Right renal pelvis (tissue), 4 donors: ENCODE results near the gene ABT1. TPM values are rescaled to one million over a fixed set of nuclear protein-coding genes. Genes with fewer than 3 reads are reported as not detected.

Experiments used
- DNase-seq, 4 donors: peaks; one replicate each; pipeline ENCODE4 v3.0.0-alpha.2; 2013; ENCODE audit warnings: low read depth in 4 of 4, low spot score in 3 of 4, missing footprints in 1 of 4
- polyA plus RNA-seq, 4 donors: library from polyadenylated mRNA; unstranded; fragments of 120-200 nt; gene quantifications; one replicate each; pipeline ENCODE4 v1.2.1, GENCODE V29; 2013; ENCODE audit not compliant: insufficient read length in 4 of 4

The ABT1 gene
- polyA plus RNA-seq, 4 donors = 14.5 to 17.5 (median 16.1) TPM

- DNase-seq = no peak
These were observed 25.0 kb upstream of the ABT1 start for GRCh38 chr6:26571592-26572296.

GRCh38 chr6:26575494-26575939, 21.2 kb upstream of the ABT1 start:
- no peak for DNase-seq

- no peak for DNase-seq
These were observed 20.3 kb upstream of the ABT1 start for GRCh38 chr6:26576407-26576843.

- DNase-seq = no peak
These were observed 19.6 kb upstream of the ABT1 start for GRCh38 chr6:26576929-26577719.

GRCh38 chr6:26577720-26578072, 19.1 kb upstream of the ABT1 start:
- no peak for DNase-seq

- DNase-seq = no peak
These were observed 18.5 kb upstream of the ABT1 start for GRCh38 chr6:26578279-26578678.

GRCh38 chr6:26578741-26579140, 18.0 kb upstream of the ABT1 start:
- no peak for DNase-seq

GRCh38 chr6:26581164-26581915, 15.4 kb upstream of the ABT1 start:
- no peak for DNase-seq

- DNase-seq = no peak
These were observed 7.8 kb upstream of the ABT1 start for GRCh38 chr6:26588965-26589364.

- no peak for DNase-seq
These were observed 4.1 kb upstream of the ABT1 start for GRCh38 chr6:26592649-26593048.

- no peak for DNase-seq
These were observed 3.2 kb upstream of the ABT1 start for GRCh38 chr6:26593278-26594130.

GRCh38 chr6:26594131-26594498, 2.6 kb upstream of the ABT1 start:
- DNase-seq = no peak

- DNase-seq = no peak
These were observed 1.8 kb upstream of the ABT1 start for GRCh38 chr6:26594730-26595632.

GRCh38 chr6:26595669-26596269, 984 bp upstream of the ABT1 start:
- DNase-seq = peak; percentile 81 to 90 (median 84)

- no peak for DNase-seq
These were observed 625 bp downstream of the ABT1 start for GRCh38 chr6:26597389-26597766.

- no peak for DNase-seq
These were observed 1.1 kb downstream of the ABT1 start for GRCh38 chr6:26597821-26598220.

GRCh38 chr6:26598267-26598666, 1.5 kb downstream of the ABT1 start:
- DNase-seq = no peak

- no peak for DNase-seq
These were observed 2.4 kb downstream of the ABT1 start for GRCh38 chr6:26599134-26599533.

- no peak for DNase-seq
These were observed 2.8 kb downstream of the ABT1 start for GRCh38 chr6:26599591-26599990.
